Panc1 (cell line): ENCODE data around the gene ERC2. TPM values are rescaled to one million over a fixed set of nuclear protein-coding genes. Genes with fewer than 3 reads are reported as not detected.

ENCODE experiments used
- ATAC-seq: fragments of 200-7000 bp; cut with Tn5 transposase; 2 replicates; pipeline ENCODE4 v1.9.1; 2020; ENCODE audit warnings: mild to moderate bottlenecking, moderate library complexity
- BruUV-seq: library from RNA; stranded (reverse); fragments of 400-500 nt; replicated peaks from 2 replicates; lab custom pipeline; 2021; lab: Mats Ljungman, UMichigan
- CTCF ChIA-PET: fragments of 300-600 bp; sonication (Branson Sonifier 250); formaldehyde crosslinking; loops from one replicate; lab custom pipeline; 2022; ENCODE audit warnings: antibody characterized with exemption; lab: Charles Lee
- POLR2A ChIA-PET: fragments of 300-600 bp; sonication (Branson Sonifier 250); formaldehyde crosslinking; loops from one replicate; lab custom pipeline; 2022; ENCODE audit warnings: antibody characterized with exemption; lab: Charles Lee
- DNase-seq: peaks from one replicate; pipeline ENCODE4 v3.0.0-alpha.2; 2010; ENCODE audit warnings: low read depth, low spot score
- H3K27ac ChIP-seq: 2 replicates; pipeline ENCODE4 v1.5.1; 2011; ENCODE audit warnings: mild to moderate bottlenecking, low read length, inconsistent platforms
- H3K27me3 ChIP-seq: fragments of 200-500 bp; sonication (Bioruptor generic); 2 replicates; pipeline ENCODE4 v1.6.0; 2014; ENCODE audit warnings: low read length, inconsistent platforms; ENCODE audit not compliant: control insufficient read depth, insufficient read depth
- H3K36me3 ChIP-seq: fragments of 200-500 bp; sonication (Bioruptor generic); 2 replicates; pipeline ENCODE4 v1.5.1; 2014; ENCODE audit warnings: inconsistent platforms, mild to moderate bottlenecking, low read length, moderate library complexity; ENCODE audit not compliant: control insufficient read depth, insufficient read depth
- H3K4me1 ChIP-seq: 2 replicates; pipeline ENCODE4 v1.5.1; 2011; ENCODE audit warnings: inconsistent platforms, mild to moderate bottlenecking, low read length, moderate library complexity; ENCODE audit not compliant: control insufficient read depth, insufficient read depth
- H3K4me3 ChIP-seq, 2 experiments: 2 replicates each; pipeline ENCODE4 v1.5.1; 2011 to 2012; ENCODE audit warnings: low read depth in 2 of 2, low read length in 2 of 2, mild to moderate bottlenecking in 2 of 2, inconsistent platforms in 1 of 2, moderate library complexity in 1 of 2
- H3K9me3 ChIP-seq: fragments of 200-500 bp; sonication (Bioruptor generic); 2 replicates; pipeline ENCODE4 v1.5.1; 2014; ENCODE audit warnings: low read depth, mild to moderate bottlenecking, inconsistent platforms, low read length, moderate library complexity; ENCODE audit not compliant: control insufficient read depth, insufficient read depth
- CTCF ChIP-seq: fragments of 450-650 bp; IDR thresholded peaks from 2 replicates; pipeline ENCODE4 v1.5.1; 2017; ENCODE audit warnings: mild to moderate bottlenecking
- POLR2AphosphoS5 ChIP-seq: IDR thresholded peaks from 2 replicates; pipeline ENCODE4 v1.6.1; 2012; ENCODE audit warnings: mild to moderate bottlenecking, low read depth, low read length, moderate library complexity
- REST ChIP-seq, 2 experiments: IDR thresholded peaks; 2 replicates each; pipeline ENCODE4 v1.6.1; 2011 to 2012; ENCODE audit warnings: low read depth in 2 of 2, control low read depth in 1 of 2, low read length in 1 of 2, mild to moderate bottlenecking in 1 of 2, moderate library complexity in 1 of 2; ENCODE audit not compliant: insufficient read depth in 1 of 2
- SIN3A ChIP-seq: IDR thresholded peaks from 2 replicates; pipeline ENCODE4 v1.6.1; 2012; ENCODE audit warnings: low read depth, mild to moderate bottlenecking, low read length, moderate library complexity, borderline replicate concordance; ENCODE audit not compliant: insufficient read depth
- TCF7L2 ChIP-seq: IDR thresholded peaks from 2 replicates; pipeline ENCODE4 v1.6.1; 2011; ENCODE audit warnings: mild to moderate bottlenecking, low read depth, low read length, inconsistent platforms
- in situ Hi-C: cut with HindIII; loops from 2 replicates; pipeline ENCODE4 v1.10.0; 2016; ENCODE audit warnings: low sequenced_read_pairs, low pct_unique_long_range_greater_than_20kb
- intact Hi-C: fragments of 100-400 bp; cut with micrococcal nuclease; formaldehyde crosslinking; loops from one replicate; pipeline ENCODE4 v1.10.0; 2022; ENCODE audit not compliant: unreplicated experiment
- total RNA-seq: library from RNA; stranded (reverse); gene quantifications from one replicate; pipeline ENCODE4 v1.2.1, GENCODE V29; 2021; ENCODE audit not compliant: unreplicated experiment

ERC2 gene
- total RNA-seq, 1 experiment from 2014 or later: 0.33 TPM

- no TSS peak for BruUV-seq
- H3K4me1 ChIP-seq: no peaks in the 10 kb centered on the region
- DNase-seq: no peak
- no peak overlapping the region for H3K4me3 ChIP-seq
- intact Hi-C loops (no loop called here), in situ Hi-C loops (no loop called here)
- no peaks in the 10 kb centered on the region for H3K36me3 ChIP-seq
- H3K9me3 ChIP-seq: no peaks in the 10 kb centered on the region
- no peak overlapping the region for H3K27ac ChIP-seq
- CTCF ChIA-PET: no interaction called here
- no peak for TF ChIP-seq TCF7L2
- no peak for TF ChIP-seq CTCF
- TF ChIP-seq REST (IDR thresholded peaks at IDR 0.05; ENCODE audit: insufficient read depth in 1 of 2, low read depth in 2 of 2, low read length in 1 of 2): no peak
- no peak for TF ChIP-seq POLR2AphosphoS5
- TF ChIP-seq SIN3A: no peak
- no peaks in the 10 kb centered on the region for H3K27me3 ChIP-seq
- ATAC-seq: no peak
- POLR2A ChIA-PET: no interaction called here
Observed at GRCh38 chr3:55622733-55623132, 845.5 kb downstream of the ERC2 start.

- POLR2A ChIA-PET: no interaction called here
Observed at GRCh38 chr3:55622116-55622515, 846.2 kb downstream of the ERC2 start.

More at GRCh38 chr3:55622116-55622515, 846.2 kb downstream of the ERC2 start:
- no peaks in the 10 kb centered on the region for H3K9me3 ChIP-seq
- no TSS peak for BruUV-seq
- in situ Hi-C loops (no loop called here), intact Hi-C loops (no loop called here)
- DNase-seq: no peak
- no peaks in the 10 kb centered on the region for H3K4me1 ChIP-seq
- no peak overlapping the region for H3K4me3 ChIP-seq
- H3K27ac ChIP-seq: no peak overlapping the region
- no peak for ATAC-seq
- H3K36me3 ChIP-seq: no peaks in the 10 kb centered on the region
- H3K27me3 ChIP-seq: no peaks in the 10 kb centered on the region
- CTCF ChIA-PET: no interaction called here
- TF ChIP-seq POLR2AphosphoS5 (no peak), SIN3A (no peak), CTCF (no peak), TCF7L2 (no peak), REST (IDR thresholded peaks at IDR 0.05; ENCODE audit: insufficient read depth in 1 of 2, low read depth in 2 of 2, low read length in 1 of 2) (no peak)
